HEK293 (cell line): ENCODE data around the gene NANOS2.

Experiments
- CTCF ChIA-PET: fragments of 350-600 bp; formaldehyde crosslinking; extraction: SDS; loops from one replicate; lab custom pipeline; 2021; ENCODE audit warnings: antibody characterized with exemption; lab: Yijun Ruan, JAX
- POLR2A ChIA-PET: fragments of 300-600 bp; formaldehyde crosslinking; extraction: SDS; loops from one replicate; lab custom pipeline; 2020; ENCODE audit warnings: antibody characterized with exemption, inconsistent platforms; lab: Yijun Ruan, JAX
- H3K27ac ChIP-seq: fragments of 200-500 bp; sonication (Bioruptor generic); 2 replicates; pipeline ENCODE4 v1.5.1; 2014; ENCODE audit warnings: low read depth, low read length, control low read depth, inconsistent platforms; ENCODE audit errors: extremely low read depth
- H3K36me3 ChIP-seq, 2 experiments: fragments of 200-500 bp in 1 of 2; sonication (Bioruptor generic) in 1 of 2; 1 replicate in 1 of 2; 2 replicates in 1 of 2; pipeline ENCODE4 v1.5.1; 2014 to 2017; ENCODE audit warnings: inconsistent platforms in 2 of 2, low read length in 2 of 2; ENCODE audit not compliant: control insufficient read depth in 2 of 2, insufficient read depth in 1 of 2
- H3K4me1 ChIP-seq: fragments of 200-500 bp; sonication (Bioruptor generic); 2 replicates; pipeline ENCODE4 v1.5.1; 2014; ENCODE audit warnings: mild to moderate bottlenecking, low read length, inconsistent platforms; ENCODE audit not compliant: control insufficient read depth, insufficient read depth
- H3K4me3 ChIP-seq: 2 replicates; pipeline ENCODE4 v1.5.1; 2011; ENCODE audit warnings: low read depth, mild to moderate bottlenecking, control low read depth, low read length, moderate library complexity
- H3K9me3 ChIP-seq: fragments of 200-500 bp; sonication (Bioruptor generic); 2 replicates; pipeline ENCODE4 v1.5.1; 2014; ENCODE audit warnings: low read depth, low read length, inconsistent platforms; ENCODE audit not compliant: control insufficient read depth, insufficient read depth
- BCL11B ChIP-seq: fragments of 450-650 bp; formaldehyde crosslinking; IDR thresholded peaks from 2 replicates; pipeline ENCODE4 v1.5.1; 2016; ENCODE audit warnings: low read depth, missing biosample characterization, missing genetic modification characterization
- EGR2 ChIP-seq: fragments of 450-650 bp; formaldehyde crosslinking; IDR thresholded peaks from 2 replicates; pipeline ENCODE4 v1.5.1; 2016; ENCODE audit warnings: low read depth, missing biosample characterization, missing genetic modification characterization
- GLI4 ChIP-seq: fragments of 450-650 bp; formaldehyde crosslinking; IDR thresholded peaks from 2 replicates; pipeline ENCODE4 v1.5.1; 2016; ENCODE audit warnings: missing biosample characterization, missing genetic modification characterization
- GLIS1 ChIP-seq: fragments of 450-650 bp; formaldehyde crosslinking; IDR thresholded peaks from 2 replicates; pipeline ENCODE4 v1.5.1; 2016; ENCODE audit warnings: missing biosample characterization, missing genetic modification characterization
- SP7 ChIP-seq: fragments of 450-650 bp; formaldehyde crosslinking; IDR thresholded peaks from 2 replicates; pipeline ENCODE4 v1.5.1; 2016; ENCODE audit warnings: missing biosample characterization, missing genetic modification characterization
- ZBTB17 ChIP-seq: fragments of 450-650 bp; formaldehyde crosslinking; IDR thresholded peaks from 2 replicates; pipeline ENCODE4 v1.5.1; 2016; ENCODE audit warnings: missing biosample characterization, missing genetic modification characterization
- ZBTB44 ChIP-seq: fragments of 450-650 bp; IDR thresholded peaks from 2 replicates; pipeline ENCODE4 v1.5.1; 2018; ENCODE audit warnings: missing biosample characterization, mild to moderate bottlenecking, missing genetic modification characterization
- ZBTB7A ChIP-seq: fragments of 450-650 bp; formaldehyde crosslinking; IDR thresholded peaks from 2 replicates; pipeline ENCODE4 v1.5.1; 2016; ENCODE audit warnings: low read depth, missing biosample characterization, missing genetic modification characterization
- ZNF121 ChIP-seq: fragments of 450-650 bp; formaldehyde crosslinking; IDR thresholded peaks from 2 replicates; pipeline ENCODE4 v1.5.1; 2016; ENCODE audit warnings: missing biosample characterization, missing genetic modification characterization
- ZNF211 ChIP-seq: fragments of 450-650 bp; formaldehyde crosslinking; IDR thresholded peaks from 2 replicates; pipeline ENCODE4 v1.5.1; 2016; ENCODE audit warnings: low read depth, missing biosample characterization, missing genetic modification characterization
- ZNF23 ChIP-seq: fragments of 450-650 bp; formaldehyde crosslinking; IDR thresholded peaks from 2 replicates; pipeline ENCODE4 v1.5.1; 2016; ENCODE audit warnings: missing biosample characterization, missing genetic modification characterization, borderline replicate concordance
- ZNF366 ChIP-seq: fragments of 450-650 bp; formaldehyde crosslinking; conservative IDR thresholded peaks from 2 replicates; pipeline ENCODE4 v1.5.1; 2016; ENCODE audit warnings: missing biosample characterization, missing genetic modification characterization
- ZNF529 ChIP-seq: fragments of 450-650 bp; formaldehyde crosslinking; IDR thresholded peaks from 2 replicates; pipeline ENCODE4 v1.5.1; 2017; ENCODE audit warnings: missing genetic modification characterization, missing biosample characterization; ENCODE audit not compliant: insufficient replicate concordance
- ZNF600 ChIP-seq: fragments of 450-650 bp; formaldehyde crosslinking; IDR thresholded peaks from 2 replicates; pipeline ENCODE4 v1.5.1; 2016; ENCODE audit warnings: missing biosample characterization, missing genetic modification characterization
- ZNF777 ChIP-seq: fragments of 450-650 bp; formaldehyde crosslinking; IDR thresholded peaks from 2 replicates; pipeline ENCODE4 v1.5.1; 2017; ENCODE audit warnings: missing biosample characterization, missing genetic modification characterization, borderline replicate concordance
- ZNF785 ChIP-seq: fragments of 450-650 bp; formaldehyde crosslinking; IDR thresholded peaks from 2 replicates; pipeline ENCODE4 v1.5.1; 2016; ENCODE audit warnings: missing biosample characterization, missing genetic modification characterization
- ZNF792 ChIP-seq: fragments of 450-650 bp; formaldehyde crosslinking; IDR thresholded peaks from 2 replicates; pipeline ENCODE4 v1.5.1; 2016; ENCODE audit warnings: missing biosample characterization, missing genetic modification characterization
- ZNF843 ChIP-seq: fragments of 450-650 bp; formaldehyde crosslinking; IDR thresholded peaks from 2 replicates; pipeline ENCODE4 v1.5.1; 2016; ENCODE audit warnings: missing biosample characterization, missing genetic modification characterization
- ZSCAN30 ChIP-seq: fragments of 450-650 bp; IDR thresholded peaks from 2 replicates; pipeline ENCODE4 v1.5.1; 2018; ENCODE audit warnings: missing biosample characterization, mild to moderate bottlenecking, missing genetic modification characterization, moderate library complexity
- ZXDB ChIP-seq: fragments of 450-650 bp; formaldehyde crosslinking; IDR thresholded peaks from 2 replicates; pipeline ENCODE4 v1.5.1; 2016; ENCODE audit warnings: missing biosample characterization, missing genetic modification characterization
- TF ChIP-seq, protein P1 (sequence below): fragments of 450-650 bp; formaldehyde crosslinking; IDR thresholded peaks from 2 replicates; pipeline ENCODE4 v1.5.1; 2017; ENCODE audit warnings: missing biosample characterization, missing genetic modification characterization
- TF ChIP-seq, protein P2 (sequence below): fragments of 450-650 bp; formaldehyde crosslinking; IDR thresholded peaks from 2 replicates; pipeline ENCODE4 v1.5.1; 2016; ENCODE audit warnings: missing biosample characterization, missing genetic modification characterization
- TF ChIP-seq, protein P3 (sequence below): fragments of 450-650 bp; IDR thresholded peaks from 2 replicates; pipeline ENCODE4 v1.5.1; 2018; ENCODE audit warnings: missing biosample characterization, missing genetic modification characterization

NANOS2 gene

DNA sequence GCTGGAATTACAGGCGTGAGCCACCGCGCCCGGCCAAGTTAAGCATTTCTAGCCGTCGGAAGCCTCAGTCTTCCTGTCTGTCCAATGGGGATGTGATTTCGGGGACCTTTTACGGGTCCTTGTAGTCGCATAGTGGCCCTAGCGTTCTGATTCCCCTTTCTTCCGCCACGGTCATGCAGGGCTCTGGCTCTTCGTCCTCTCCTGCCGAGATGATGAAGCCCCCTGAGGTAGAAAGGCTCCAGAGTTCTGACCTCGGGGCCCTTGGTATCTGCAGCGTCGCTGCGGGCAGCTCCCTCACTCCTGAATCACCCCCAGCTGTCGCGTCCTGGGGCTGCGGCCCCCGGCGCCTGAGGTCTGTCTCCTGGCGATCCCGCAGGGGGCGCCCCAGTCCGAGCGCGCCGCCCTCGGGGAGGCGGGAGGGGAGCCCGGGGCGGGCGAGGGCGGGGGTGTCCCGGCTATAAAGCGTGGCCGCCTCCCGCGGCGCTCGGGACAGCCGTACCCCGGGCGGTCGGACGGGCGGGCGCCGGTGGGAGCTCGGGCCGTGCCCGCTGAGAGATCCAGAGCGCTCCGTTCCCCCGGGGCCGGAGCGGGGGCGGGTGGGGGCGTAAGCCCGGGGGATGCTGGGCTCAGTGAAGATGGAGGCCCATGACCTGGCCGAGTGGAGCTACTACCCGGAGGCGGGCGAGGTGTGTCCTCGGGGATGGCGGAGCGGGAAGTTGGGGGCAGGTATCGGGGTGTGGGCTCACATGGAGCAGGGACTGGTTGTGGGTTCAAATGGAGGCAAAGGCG, 50.5 kb downstream of the NANOS2 start, which contains the start of gene FOXA3 (continued):
- TF ChIP-seq ZNF23 (tag by site-specific recombination) (no peak), ZSCAN30 (0 out of 2 replicates have a peak, but pooled peaks have one; percentile 39), ZNF792 (no peak), SP7 (no peak), GLIS1 (tag by site-specific recombination) (peak; percentile 84; the same call in 1 of the 2 replicates), EGR2 (peak; percentile 32; the same call in 1 of the 2 replicates), ZNF600 (tag by site-specific recombination) (no peak), ZNF843 (tag by site-specific recombination) (no peak)
- TF ChIP-seq, protein P1, sequence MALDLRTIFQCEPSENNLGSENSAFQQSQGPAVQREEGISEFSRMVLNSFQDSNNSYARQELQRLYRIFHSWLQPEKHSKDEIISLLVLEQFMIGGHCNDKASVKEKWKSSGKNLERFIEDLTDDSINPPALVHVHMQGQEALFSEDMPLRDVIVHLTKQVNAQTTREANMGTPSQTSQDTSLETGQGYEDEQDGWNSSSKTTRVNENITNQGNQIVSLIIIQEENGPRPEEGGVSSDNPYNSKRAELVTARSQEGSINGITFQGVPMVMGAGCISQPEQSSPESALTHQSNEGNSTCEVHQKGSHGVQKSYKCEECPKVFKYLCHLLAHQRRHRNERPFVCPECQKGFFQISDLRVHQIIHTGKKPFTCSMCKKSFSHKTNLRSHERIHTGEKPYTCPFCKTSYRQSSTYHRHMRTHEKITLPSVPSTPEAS (tag by site-specific recombination), result no peak

DNA sequence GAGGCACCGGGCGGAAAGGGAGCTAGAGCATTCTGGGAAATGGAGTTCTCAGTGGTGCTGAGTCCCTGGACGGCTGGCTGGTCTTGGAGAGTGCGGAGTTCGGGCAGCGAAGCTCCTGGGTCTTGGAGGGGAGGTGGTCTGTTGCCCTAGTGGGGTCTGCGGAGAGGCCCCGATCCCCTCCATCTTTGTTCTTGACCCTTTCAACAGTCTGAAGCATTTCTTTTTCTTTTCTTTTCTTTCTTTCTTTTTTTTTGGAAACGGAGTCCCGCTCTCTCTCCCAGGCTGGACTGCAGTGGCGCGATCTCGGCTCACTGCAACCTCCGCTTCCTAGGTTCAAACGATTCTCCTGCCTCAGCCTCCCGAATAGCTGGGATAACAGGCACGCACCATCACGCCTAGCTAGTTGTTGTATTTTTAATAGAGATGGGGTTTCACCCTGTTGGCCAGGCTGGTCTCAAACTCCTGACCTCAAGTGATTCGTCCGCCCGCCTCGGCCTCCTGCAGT, 51.2 kb downstream of the NANOS2 start:
- CTCF ChIA-PET, result interaction anchor here (0.6 to 6.6 kb wide), 11 partner anchors 18 to 369 kb away, joined by 3 to 91 read pairs (median 5); partner anchors contain the start of genes IRF2BP1 and MYPOP
- no peaks in the 10 kb centered on the region for H3K9me3 ChIP-seq
- TF ChIP-seq BCL11B (tag by site-specific recombination) (0 out of 2 replicates have a peak, but pooled peaks have one; percentile 31), ZBTB7A (tag by site-specific recombination) (peak; percentile 13; the same call in 1 of the 2 replicates), ZBTB44 (tag by site-specific recombination) (no peak), ZNF121 (tag by site-specific recombination) (0 out of 2 replicates have a peak, but pooled peaks have one; percentile 42), ZNF785 (tag by site-specific recombination) (peak; percentile 79), ZNF777 (tag by site-specific recombination) (peak; percentile 60), GLI4 (tag by site-specific recombination) (0 out of 2 replicates have a peak, but pooled peaks have one; percentile 40), ZNF366 (tag by site-specific recombination) (0 out of 2 replicates have a peak, but pooled peaks have one; percentile 8), ZBTB17 (tag by site-specific recombination) (peak; percentile 97), ZXDB (no peak), ZNF211 (0 out of 2 replicates have a peak, but pooled peaks have one; percentile 4), ZNF529 (no peak)
- TF ChIP-seq, protein P2, sequence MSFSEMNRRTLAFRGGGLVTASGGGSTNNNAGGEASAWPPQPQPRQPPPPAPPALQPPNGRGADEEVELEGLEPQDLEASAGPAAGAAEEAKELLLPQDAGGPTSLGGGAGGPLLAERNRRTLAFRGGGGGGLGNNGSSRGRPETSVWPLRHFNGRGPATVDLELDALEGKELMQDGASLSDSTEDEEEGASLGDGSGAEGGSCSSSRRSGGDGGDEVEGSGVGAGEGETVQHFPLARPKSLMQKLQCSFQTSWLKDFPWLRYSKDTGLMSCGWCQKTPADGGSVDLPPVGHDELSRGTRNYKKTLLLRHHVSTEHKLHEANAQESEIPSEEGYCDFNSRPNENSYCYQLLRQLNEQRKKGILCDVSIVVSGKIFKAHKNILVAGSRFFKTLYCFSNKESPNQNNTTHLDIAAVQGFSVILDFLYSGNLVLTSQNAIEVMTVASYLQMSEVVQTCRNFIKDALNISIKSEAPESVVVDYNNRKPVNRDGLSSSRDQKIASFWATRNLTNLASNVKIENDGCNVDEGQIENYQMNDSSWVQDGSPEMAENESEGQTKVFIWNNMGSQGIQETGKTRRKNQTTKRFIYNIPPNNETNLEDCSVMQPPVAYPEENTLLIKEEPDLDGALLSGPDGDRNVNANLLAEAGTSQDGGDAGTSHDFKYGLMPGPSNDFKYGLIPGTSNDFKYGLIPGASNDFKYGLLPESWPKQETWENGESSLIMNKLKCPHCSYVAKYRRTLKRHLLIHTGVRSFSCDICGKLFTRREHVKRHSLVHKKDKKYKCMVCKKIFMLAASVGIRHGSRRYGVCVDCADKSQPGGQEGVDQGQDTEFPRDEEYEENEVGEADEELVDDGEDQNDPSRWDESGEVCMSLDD, result no peak
- TF ChIP-seq, protein P3, sequence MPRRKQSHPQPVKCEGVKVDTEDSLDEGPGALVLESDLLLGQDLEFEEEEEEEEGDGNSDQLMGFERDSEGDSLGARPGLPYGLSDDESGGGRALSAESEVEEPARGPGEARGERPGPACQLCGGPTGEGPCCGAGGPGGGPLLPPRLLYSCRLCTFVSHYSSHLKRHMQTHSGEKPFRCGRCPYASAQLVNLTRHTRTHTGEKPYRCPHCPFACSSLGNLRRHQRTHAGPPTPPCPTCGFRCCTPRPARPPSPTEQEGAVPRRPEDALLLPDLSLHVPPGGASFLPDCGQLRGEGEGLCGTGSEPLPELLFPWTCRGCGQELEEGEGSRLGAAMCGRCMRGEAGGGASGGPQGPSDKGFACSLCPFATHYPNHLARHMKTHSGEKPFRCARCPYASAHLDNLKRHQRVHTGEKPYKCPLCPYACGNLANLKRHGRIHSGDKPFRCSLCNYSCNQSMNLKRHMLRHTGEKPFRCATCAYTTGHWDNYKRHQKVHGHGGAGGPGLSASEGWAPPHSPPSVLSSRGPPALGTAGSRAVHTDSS (tag by site-specific recombination), result no peak

More for the DNA sequence above, 51.2 kb downstream of the NANOS2 start:
- peak overlapping the region; percentile 29 for H3K4me3 ChIP-seq
- POLR2A ChIA-PET, result interaction anchor here (0.6 to 3.7 kb wide), 19 partner anchors 10 to 737 kb away, joined by 3 to 39 read pairs (median 4); partner anchors contain the start of genes CALM3, CCDC61, CCDC8 and IRF2BP1
- H3K4me1 ChIP-seq, result peaks cover 10% of the 10 kb centered on the region
- no peak overlapping the region for H3K27ac ChIP-seq
- H3K36me3 ChIP-seq, result peaks cover 16 to 35% of the 10 kb centered on the region in 2 experiments
